ENCODE data around the gene ASPM. TPM values are rescaled to one million over a fixed set of nuclear protein-coding genes. Genes with fewer than 3 reads are reported as not detected.

ASPM gene
- total RNA-seq, 1 experiment from 2014 or later: 29.9 TPM

DNA sequence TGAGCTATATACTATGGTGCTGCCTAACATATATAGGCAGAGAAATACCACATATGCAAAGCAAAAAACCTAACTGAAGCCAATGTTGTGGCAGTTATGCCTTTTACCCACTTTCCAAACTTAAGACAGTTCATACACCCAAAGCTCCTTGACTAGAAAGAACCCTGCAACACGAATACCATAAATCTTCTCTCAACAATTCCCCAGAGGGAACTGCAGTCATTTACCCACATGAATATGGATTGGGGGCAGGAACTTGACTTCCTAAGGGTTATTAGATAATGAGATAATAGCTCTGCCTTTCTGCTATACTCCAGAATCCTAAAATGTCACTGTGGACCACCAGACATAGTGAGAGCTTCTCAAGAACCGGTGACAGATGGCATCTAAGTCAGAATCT, 2.9 kb upstream of the ASPM start:
- peaks cover 4 to 12% of the 10 kb centered on the region in 2 experiments; a peak in 3 of 4 replicates for H3K4me1 ChIP-seq (ENCODE audit: control insufficient read depth in 1 of 2, insufficient read depth in 2 of 2, low read length in 2 of 2)
- peaks cover 20% of the 10 kb centered on the region for H3K79me2 ChIP-seq (ENCODE audit: insufficient read depth, low read length)
- no peaks in the 10 kb centered on the region for H4K20me1 ChIP-seq (ENCODE audit: insufficient read depth)
- H3K9me2 ChIP-seq (ENCODE audit: insufficient read depth): no peaks in the 10 kb centered on the region
- H3K4me2 ChIP-seq (ENCODE audit: low read length): no peak overlapping the region
- no peaks in the 10 kb centered on the region for H3K36me3 ChIP-seq (ENCODE audit: control insufficient read depth in 1 of 2, insufficient read depth in 2 of 2, low read length in 2 of 2)
- CTCF ChIA-PET: no interaction called here
- TF ChIP-seq YY1 (IDR thresholded peaks at IDR 0.05; ENCODE audit: extremely low read depth, insufficient replicate concordance, low read depth, low read length): no peak
- TF ChIP-seq EGR1 (IDR thresholded peaks at IDR 0.05; ENCODE audit: low read depth): no peak
- TF ChIP-seq, protein P1, sequence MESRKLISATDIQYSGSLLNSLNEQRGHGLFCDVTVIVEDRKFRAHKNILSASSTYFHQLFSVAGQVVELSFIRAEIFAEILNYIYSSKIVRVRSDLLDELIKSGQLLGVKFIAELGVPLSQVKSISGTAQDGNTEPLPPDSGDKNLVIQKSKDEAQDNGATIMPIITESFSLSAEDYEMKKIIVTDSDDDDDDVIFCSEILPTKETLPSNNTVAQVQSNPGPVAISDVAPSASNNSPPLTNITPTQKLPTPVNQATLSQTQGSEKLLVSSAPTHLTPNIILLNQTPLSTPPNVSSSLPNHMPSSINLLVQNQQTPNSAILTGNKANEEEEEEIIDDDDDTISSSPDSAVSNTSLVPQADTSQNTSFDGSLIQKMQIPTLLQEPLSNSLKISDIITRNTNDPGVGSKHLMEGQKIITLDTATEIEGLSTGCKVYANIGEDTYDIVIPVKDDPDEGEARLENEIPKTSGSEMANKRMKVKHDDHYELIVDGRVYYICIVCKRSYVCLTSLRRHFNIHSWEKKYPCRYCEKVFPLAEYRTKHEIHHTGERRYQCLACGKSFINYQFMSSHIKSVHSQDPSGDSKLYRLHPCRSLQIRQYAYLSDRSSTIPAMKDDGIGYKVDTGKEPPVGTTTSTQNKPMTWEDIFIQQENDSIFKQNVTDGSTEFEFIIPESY (IDR thresholded peaks at IDR 0.05; ENCODE audit: extremely low read depth, insufficient replicate concordance, low read length): no peak
- no peak for TF ChIP-seq RAD21 (IDR thresholded peaks at IDR 0.05; ENCODE audit: low read depth)
- TF ChIP-seq, protein P2, sequence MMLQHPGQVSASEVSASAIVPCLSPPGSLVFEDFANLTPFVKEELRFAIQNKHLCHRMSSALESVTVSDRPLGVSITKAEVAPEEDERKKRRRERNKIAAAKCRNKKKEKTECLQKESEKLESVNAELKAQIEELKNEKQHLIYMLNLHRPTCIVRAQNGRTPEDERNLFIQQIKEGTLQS (IDR thresholded peaks at IDR 0.05): no peak
- no peak for TF ChIP-seq ELF1 (IDR thresholded peaks at IDR 0.05; ENCODE audit: borderline replicate concordance, low read depth)
- TF ChIP-seq POLR2AphosphoS5 (IDR thresholded peaks at IDR 0.05; ENCODE audit: low read depth, low read length): no peak
- no peak for TF ChIP-seq ZFX (IDR thresholded peaks at IDR 0.05)
- no peak for TF ChIP-seq CBX3 (IDR thresholded peaks at IDR 0.05; ENCODE audit: low read depth)
- no peak for TF ChIP-seq JUND (IDR thresholded peaks at IDR 0.05)
- no peak for TF ChIP-seq SIN3A (IDR thresholded peaks at IDR 0.05; ENCODE audit: low read depth)
- no peak for TF ChIP-seq ZNF274 (IDR thresholded peaks at IDR 0.05; ENCODE audit: low read depth, low read length)
- no peak for TF ChIP-seq EZH2 (IDR thresholded peaks at IDR 0.05)
- TF ChIP-seq, protein P3, sequence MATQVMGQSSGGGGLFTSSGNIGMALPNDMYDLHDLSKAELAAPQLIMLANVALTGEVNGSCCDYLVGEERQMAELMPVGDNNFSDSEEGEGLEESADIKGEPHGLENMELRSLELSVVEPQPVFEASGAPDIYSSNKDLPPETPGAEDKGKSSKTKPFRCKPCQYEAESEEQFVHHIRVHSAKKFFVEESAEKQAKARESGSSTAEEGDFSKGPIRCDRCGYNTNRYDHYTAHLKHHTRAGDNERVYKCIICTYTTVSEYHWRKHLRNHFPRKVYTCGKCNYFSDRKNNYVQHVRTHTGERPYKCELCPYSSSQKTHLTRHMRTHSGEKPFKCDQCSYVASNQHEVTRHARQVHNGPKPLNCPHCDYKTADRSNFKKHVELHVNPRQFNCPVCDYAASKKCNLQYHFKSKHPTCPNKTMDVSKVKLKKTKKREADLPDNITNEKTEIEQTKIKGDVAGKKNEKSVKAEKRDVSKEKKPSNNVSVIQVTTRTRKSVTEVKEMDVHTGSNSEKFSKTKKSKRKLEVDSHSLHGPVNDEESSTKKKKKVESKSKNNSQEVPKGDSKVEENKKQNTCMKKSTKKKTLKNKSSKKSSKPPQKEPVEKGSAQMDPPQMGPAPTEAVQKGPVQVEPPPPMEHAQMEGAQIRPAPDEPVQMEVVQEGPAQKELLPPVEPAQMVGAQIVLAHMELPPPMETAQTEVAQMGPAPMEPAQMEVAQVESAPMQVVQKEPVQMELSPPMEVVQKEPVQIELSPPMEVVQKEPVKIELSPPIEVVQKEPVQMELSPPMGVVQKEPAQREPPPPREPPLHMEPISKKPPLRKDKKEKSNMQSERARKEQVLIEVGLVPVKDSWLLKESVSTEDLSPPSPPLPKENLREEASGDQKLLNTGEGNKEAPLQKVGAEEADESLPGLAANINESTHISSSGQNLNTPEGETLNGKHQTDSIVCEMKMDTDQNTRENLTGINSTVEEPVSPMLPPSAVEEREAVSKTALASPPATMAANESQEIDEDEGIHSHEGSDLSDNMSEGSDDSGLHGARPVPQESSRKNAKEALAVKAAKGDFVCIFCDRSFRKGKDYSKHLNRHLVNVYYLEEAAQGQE (IDR thresholded peaks at IDR 0.05; ENCODE audit: low read depth): no peak
- no peak for TF ChIP-seq TCF7L2 (IDR thresholded peaks at IDR 0.05; ENCODE audit: borderline replicate concordance, extremely low read depth, insufficient read depth, insufficient read length)
- TF ChIP-seq POLR2A (IDR thresholded peaks at IDR 0.05; ENCODE audit: borderline replicate concordance, extremely low read depth, insufficient read depth, insufficient read length): no peak
- TF ChIP-seq, protein P4, sequence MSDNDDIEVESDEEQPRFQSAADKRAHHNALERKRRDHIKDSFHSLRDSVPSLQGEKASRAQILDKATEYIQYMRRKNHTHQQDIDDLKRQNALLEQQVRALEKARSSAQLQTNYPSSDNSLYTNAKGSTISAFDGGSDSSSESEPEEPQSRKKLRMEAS (IDR thresholded peaks at IDR 0.05): no peak
- no peak for TF ChIP-seq EZH2phosphoT487 (IDR thresholded peaks at IDR 0.05; ENCODE audit: borderline replicate concordance)
- TF ChIP-seq, protein P5, sequence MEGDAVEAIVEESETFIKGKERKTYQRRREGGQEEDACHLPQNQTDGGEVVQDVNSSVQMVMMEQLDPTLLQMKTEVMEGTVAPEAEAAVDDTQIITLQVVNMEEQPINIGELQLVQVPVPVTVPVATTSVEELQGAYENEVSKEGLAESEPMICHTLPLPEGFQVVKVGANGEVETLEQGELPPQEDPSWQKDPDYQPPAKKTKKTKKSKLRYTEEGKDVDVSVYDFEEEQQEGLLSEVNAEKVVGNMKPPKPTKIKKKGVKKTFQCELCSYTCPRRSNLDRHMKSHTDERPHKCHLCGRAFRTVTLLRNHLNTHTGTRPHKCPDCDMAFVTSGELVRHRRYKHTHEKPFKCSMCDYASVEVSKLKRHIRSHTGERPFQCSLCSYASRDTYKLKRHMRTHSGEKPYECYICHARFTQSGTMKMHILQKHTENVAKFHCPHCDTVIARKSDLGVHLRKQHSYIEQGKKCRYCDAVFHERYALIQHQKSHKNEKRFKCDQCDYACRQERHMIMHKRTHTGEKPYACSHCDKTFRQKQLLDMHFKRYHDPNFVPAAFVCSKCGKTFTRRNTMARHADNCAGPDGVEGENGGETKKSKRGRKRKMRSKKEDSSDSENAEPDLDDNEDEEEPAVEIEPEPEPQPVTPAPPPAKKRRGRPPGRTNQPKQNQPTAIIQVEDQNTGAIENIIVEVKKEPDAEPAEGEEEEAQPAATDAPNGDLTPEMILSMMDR (IDR thresholded peaks at IDR 0.05 in 2 of 3, conservative IDR thresholded peaks at IDR 0.05 in 1 of 3; ENCODE audit: borderline replicate concordance in 1 of 3, insufficient read depth in 1 of 3, low read depth in 2 of 3, low read length in 2 of 3): no peak
- H2AFZ ChIP-seq (ENCODE audit: low read depth, low read length, poor library complexity, severe bottlenecking): no peak overlapping the region
- H3K27ac ChIP-seq (ENCODE audit: low read depth, low read length): no peak overlapping the region
- POLR2A ChIA-PET: no interaction called here
- no peak for DNase-seq (ENCODE audit: low read depth, low spot score)
- intact Hi-C loops (cut with micrococcal nuclease): no loop called here
- no peak for ATAC-seq
- H3K27me3 ChIP-seq (ENCODE audit: insufficient read depth, low read length): no peaks in the 10 kb centered on the region
- RAD21 ChIA-PET (ENCODE audit: low non-redundant PET in 1 of 2, low total read pairs in 2 of 2, uncharacterized antibody in 2 of 2, unreplicated experiment in 2 of 2): no interaction called here
- no peak overlapping the region for H3K9ac ChIP-seq (ENCODE audit: low read length)
- H3K9me3 ChIP-seq (ENCODE audit: control insufficient read depth in 1 of 2, insufficient read depth in 1 of 2, low read depth in 1 of 2, low read length in 2 of 2): no peaks in the 10 kb centered on the region
- H3K4me3 ChIP-seq (replicated peaks in 1 of 2; ENCODE audit: low read depth in 1 of 2, low read length in 2 of 2): no peak overlapping the region
- BruUV-seq (replicated peaks): no TSS peak

All from HCT116 (cell line).